Measurements from ENCODE around the gene KCNJ12. TPM values are rescaled to one million over a fixed set of nuclear protein-coding genes. Genes with fewer than 3 reads are reported as not detected.
"Not testable (repeated sequence)": the region's sequence is repeated elsewhere in the genome, so short reads cannot be mapped to it uniquely, and the experiment has no call there.

The KCNJ12 gene
- total RNA-seq, 1 experiment from 2014 or later = 0.21 TPM

DNA sequence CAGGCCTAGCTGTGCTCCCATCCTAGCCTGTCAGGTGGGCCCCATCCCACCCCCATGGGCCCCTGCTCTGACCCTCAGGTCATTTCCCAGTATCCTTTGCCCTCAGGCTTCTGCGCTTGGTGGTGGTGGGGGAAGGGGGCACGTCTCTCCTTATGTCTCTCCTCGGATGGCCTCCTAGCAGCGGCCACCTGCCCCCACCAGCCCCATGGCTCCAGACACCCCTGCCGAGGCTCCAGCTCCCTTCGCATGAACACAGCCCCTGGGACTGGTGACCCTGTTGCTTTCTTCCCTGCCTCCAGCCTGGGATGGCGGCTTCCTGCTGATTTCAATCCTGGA, 27.3 kb upstream of the KCNJ12 start:
- DNase-seq (ENCODE audit: low read depth) = not testable (repeated sequence)

DNA sequence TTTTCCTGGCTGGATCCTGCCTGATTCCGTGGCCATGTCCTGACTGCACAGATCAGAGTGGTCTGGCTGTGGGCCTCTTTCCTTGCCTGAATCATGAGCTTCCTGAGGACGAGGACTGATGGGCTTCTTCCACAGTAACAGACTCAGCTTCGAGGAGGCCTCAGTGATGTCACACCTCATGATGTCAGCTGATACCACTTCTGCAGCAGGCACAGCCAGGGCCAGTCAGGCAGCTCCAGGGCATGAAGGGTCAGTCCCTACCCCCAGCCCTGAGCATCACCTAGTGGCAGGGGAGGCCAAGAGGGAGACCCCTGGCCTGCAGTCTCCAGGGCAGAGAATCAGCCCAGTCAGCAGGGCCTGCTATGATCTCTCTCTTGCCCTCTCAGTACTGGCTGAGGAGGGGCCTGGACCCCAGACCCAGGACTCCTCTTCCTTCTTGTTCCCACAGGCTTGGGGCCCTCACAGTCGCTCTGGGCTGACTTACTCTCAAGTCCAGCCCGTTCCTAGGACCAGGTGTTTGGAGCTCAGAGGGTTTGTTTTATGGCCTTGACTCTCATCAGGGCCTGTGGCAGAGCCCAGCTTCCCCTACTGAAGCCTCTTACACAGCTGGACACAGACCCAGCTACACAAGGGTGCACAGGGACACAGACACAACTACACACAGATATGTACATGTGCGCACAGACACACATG, 26.7 kb upstream of the KCNJ12 start:
- not testable (repeated sequence) for DNase-seq (ENCODE audit: low read depth)

DNA sequence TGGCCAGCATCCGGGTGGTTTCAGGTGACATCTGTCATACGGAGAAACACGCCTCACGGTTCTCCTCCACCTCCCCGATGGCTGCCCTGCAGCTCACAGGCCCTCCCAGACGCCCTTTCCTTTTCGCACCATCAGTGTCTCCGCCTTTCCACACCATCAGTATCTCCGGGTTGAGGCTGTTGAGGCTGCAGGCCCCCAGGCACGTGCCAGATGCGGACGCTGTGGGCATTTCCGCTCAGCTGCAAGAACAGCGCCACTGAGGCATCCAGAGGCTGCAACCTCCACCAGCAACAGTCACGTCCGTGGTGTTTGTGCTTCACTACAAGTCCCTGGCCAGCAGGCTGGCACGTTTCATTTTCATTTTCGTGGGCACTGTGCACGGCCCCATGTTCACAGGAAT, 25.7 kb upstream of the KCNJ12 start:
- DNase-seq (ENCODE audit: low read depth) = not testable (repeated sequence)

DNA sequence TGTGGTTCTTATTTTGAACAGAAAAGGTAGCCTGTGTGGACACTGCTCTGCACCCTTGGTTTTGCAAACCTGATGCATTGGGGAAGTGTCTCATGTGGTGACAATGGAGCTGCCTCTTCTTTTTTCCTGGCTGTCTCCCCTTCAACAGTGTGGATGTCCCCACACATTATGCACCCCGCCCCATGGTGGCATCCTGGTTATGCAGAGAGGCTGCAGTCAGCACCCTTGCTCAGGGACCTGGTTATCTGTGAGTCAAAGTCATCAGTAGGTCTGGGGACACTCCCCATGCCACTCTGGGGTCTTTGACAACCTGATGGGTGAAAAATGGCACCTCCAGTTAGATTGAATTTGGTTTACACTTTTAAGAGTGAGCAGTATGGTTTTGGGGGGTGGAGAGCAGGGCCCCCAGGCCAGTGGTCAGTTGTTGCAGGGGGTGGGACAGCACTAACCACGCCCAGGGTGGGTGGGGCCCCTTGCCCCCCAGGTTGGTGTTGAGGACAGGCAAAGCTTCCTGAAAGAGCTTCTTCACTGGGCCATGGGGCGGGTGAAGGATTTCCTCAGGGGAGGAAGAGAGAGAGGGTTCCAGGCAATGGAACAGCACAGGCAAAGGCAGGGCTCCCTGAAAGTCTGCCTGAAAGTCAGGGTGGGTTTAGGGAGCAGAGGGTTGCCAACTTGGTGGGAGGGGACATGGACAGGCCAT, 24.6 kb upstream of the KCNJ12 start:
- no peak for DNase-seq (ENCODE audit: low read depth)

- no peak for DNase-seq (ENCODE audit: low read depth)
These were observed 23.8 kb upstream of the KCNJ12 start for GRCh38 chr17:21352221-21352980.

- no peak for DNase-seq (ENCODE audit: low read depth)
These were observed 23.2 kb upstream of the KCNJ12 start for GRCh38 chr17:21352981-21353265.

DNA sequence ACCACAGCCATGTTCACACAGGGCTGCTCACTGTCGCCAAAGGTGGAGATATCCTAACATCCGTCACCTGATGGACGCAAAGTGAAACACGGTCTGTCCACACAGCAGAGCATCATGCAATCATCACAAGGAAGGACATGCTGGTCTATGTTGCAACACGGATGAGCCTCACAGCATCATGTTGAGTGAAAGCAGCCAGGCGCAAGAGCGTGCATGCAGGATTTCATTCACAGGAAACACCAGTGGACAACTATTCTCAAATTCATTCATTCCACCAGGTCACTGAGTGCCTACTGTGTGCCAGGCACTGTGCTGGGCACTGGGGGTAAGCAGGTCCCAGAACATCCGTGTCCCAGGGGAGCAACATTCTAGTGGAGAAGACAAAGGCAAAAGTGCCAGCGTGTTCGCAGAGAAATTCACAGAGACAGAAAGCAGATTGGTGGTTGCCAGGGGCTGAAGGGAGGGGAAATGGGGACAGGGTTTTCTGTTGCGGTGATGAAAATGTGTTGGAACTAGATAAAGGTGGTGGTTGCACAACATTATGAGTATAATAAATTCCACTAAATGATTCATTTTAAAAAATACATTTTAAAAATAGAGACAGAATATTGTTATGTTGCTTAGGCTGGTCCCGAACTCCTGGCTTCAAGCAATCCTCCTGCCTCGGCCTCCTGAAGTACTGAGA, 22.7 kb upstream of the KCNJ12 start:
- no peak for DNase-seq (ENCODE audit: low read depth)

GRCh38 chr17:21354796-21355385, 21.3 kb upstream of the KCNJ12 start:
- no peak for DNase-seq (ENCODE audit: low read depth)

DNA sequence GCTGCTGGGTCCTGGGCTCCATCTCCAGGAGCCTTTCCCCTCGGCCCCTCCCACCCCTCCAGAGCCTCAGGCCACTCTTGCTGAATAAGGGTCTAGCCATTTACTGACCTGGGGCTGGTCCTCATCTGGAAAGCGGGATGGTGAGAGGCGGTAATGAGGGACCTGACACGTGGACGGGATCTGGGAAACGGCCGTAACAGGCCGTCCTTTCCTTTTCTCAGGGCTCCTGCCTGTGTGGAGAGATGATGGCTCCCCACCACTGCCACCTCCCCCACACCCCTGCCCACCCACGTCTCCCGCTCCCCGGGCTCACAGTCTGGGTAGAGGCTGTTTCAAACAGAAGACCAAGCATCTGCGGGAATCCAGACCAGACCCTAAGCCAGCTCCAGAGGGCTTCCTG, 20.6 kb upstream of the KCNJ12 start:
- DNase-seq (ENCODE audit: low read depth) = no peak

DNA sequence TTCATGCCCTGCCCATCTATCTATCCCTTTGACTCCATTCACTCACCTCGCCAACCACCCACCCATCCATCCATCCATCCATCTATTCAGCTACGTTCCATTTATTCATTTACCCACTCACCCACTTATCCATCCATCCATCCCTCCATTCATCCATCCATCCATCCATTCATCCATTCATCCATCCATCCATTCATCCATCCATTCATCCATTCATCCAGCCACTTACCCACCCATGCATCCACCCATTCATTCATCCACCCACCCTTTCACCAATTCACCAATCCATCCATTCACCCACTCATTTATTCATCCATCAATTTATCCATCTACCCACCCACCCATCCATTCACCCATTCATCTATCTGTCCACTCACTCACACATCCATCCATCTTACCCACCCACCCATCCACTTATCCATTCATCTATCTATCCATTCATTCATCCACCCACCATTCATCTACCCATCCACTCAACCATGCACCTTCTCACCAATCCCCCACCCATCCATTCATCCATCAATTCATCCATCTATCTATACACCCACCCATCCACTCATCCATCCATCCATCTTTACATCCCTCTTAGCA, 19.5 kb upstream of the KCNJ12 start:
- DNase-seq (ENCODE audit: low read depth) = no peak

GRCh38 chr17:21357281-21357680, 18.9 kb upstream of the KCNJ12 start:
- DNase-seq (ENCODE audit: low read depth) = no peak

DNA sequence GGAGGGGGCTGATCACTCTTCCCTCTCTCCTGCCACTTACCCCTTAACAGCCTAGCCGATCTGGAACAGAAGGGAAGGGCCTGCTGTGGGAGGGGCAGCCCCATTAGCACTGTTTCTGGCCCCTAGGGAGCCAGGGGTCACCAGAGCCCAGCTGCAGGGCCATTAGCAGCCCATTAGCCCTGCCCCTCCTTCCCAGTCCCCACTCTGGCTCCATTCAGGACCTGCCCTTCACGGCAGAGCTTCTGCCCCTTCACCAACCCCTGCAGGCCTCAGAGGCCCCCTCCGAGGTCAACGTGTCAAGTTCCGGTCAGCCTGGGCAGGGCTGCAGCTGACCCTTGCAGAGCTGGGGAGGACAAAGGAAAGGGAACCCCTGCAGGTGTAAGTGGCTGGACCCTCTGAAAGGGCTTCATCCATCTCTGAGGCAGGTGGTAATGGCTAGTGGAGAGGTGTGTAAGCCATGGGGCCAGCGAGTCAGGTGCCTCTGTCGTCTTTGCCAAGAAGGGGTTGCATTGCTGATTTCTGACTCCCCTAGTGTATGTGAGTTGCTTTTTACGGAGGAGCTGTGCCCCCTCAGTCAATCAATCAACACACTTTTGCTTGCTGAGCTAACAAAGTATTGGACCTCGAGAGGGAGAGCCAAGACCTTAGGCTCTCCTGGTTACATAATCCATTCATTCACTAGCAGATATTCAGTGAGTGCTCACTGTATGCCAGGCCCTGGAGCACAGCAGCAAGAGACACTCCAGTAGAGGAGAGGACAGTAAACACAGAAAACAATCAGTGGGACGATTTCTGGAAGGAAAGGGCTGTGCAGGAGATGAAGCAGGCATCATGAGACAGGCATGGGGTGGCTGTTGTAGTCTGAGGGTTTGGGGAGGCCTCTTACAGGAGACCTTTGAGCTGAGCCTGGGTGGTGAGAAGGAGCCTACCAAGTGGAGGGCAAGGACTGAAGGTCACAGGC, 18.2 kb upstream of the KCNJ12 start:
- no peak for DNase-seq (ENCODE audit: low read depth)

GRCh38 chr17:21358682-21359482, 17.3 kb upstream of the KCNJ12 start:
- DNase-seq (ENCODE audit: low read depth) = no peak

DNA sequence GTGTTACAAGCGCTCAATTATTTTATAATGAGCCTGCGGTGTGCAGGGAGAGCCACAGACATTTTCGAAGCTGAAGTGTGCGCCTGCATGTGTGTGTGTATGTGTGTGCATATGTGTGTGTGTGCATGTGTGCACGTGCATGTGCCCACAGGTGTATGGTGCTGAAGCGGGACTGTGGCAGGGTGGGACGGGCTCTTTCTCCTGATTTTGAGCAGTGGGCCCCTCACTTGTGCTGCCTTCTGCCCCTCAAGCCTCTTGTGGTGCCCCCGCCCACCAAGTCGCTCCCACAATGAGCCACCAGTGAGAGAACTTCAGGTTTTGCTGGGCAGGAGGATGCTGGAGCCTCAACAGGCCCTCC, 16.7 kb upstream of the KCNJ12 start:
- no peak for DNase-seq (ENCODE audit: low read depth)

DNA sequence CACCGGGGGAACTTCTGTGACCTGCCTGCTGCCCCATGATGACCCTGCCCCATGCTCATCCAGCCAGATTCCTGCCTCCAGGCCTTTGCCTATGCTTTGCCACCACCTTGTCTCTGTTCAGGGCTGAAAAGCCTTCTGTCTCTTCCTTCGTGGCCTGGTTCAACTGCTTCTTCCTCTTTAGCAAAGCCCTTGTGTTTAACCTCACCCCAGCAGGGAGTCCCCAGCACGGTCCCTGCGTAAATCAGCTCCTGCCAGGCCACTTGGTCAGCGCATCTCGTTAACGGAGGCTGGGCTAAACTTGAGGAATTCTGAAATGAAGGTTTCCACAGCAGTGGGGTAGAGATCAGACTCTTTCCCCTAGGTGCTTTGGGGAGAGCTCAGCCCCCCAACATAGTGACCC, 16.1 kb upstream of the KCNJ12 start:
- DNase-seq (ENCODE audit: low read depth) = no peak

- DNase-seq (ENCODE audit: low read depth) = no peak
These were observed 14.9 kb upstream of the KCNJ12 start for GRCh38 chr17:21361020-21361809.

- DNase-seq (ENCODE audit: low read depth) = no peak
These were observed 13.7 kb upstream of the KCNJ12 start for GRCh38 chr17:21362331-21362931.
